Esophagus muscularis mucosa (tissue), 3 donors: Measurements from ENCODE around the gene RPH3AL.

Experiments
- CTCF ChIP-seq, 3 experiments: fragments of 200-600 bp in 2 of 3; fragments of 450-650 bp in 1 of 3; sonication (generic) in 2 of 3; IDR thresholded peaks; one replicate each; pipeline ENCODE4 v1.5.1; 2017 to 2019; ENCODE audit warnings: antibody characterized with exemption in 3 of 3, mild to moderate bottlenecking in 2 of 3, moderate library complexity in 1 of 3
- POLR2A ChIP-seq: fragments of 450-650 bp; IDR thresholded peaks from one replicate; pipeline ENCODE4 v1.6.1; 2017; ENCODE audit warnings: antibody characterized with exemption, moderate library complexity, mild to moderate bottlenecking, low read depth

- no peak for TF ChIP-seq CTCF (IDR thresholded peaks at IDR 0.05)
- TF ChIP-seq POLR2A, result no peak
These were observed 77.7 kb downstream of the RPH3AL start for GRCh38 chr17:274902-275301.
